ENCODE measurements around the gene GOLGA1. TPM values are rescaled to one million over a fixed set of nuclear protein-coding genes. Genes with fewer than 3 reads are reported as not detected.

The GOLGA1 gene
- total and polyA plus RNA-seq, 9 of the 15 experiments (the other 6 are each of a cell fraction or from before 2014, with no cell fraction given): 2.9 to 15.9 (median 8.5) TPM

GRCh38 chr9:124940894-124941678 is at the start of gene GOLGA1 (continued):
- peak in 2 of 3 experiments; percentile 48 to 76 for TF ChIP-seq YY1 (IDR thresholded peaks at IDR 0.05; ENCODE audit: borderline replicate concordance in 1 of 3, control insufficient read depth in 1 of 3, extremely low read depth in 1 of 3, insufficient read depth in 3 of 3, insufficient read length in 1 of 3, insufficient replicate concordance in 2 of 3, low read depth in 1 of 3, low read length in 2 of 3)
- no peak for TF ChIP-seq ZBTB26 (CRISPR knock-in tag; IDR thresholded peaks at IDR 0.05)
- no peak for TF ChIP-seq SAFB (IDR thresholded peaks at IDR 0.05; ENCODE audit: borderline replicate concordance, low read depth, low read length)
- TF ChIP-seq MEIS2 (IDR thresholded peaks at IDR 0.05; ENCODE audit: partially characterized antibody): peak; percentile 85
- TF ChIP-seq HMGXB4 (CRISPR knock-in tag; IDR thresholded peaks at IDR 0.05): no peak
- TF ChIP-seq UBTF (IDR thresholded peaks at IDR 0.05; ENCODE audit: borderline replicate concordance in 1 of 2, low read depth in 2 of 2, low read length in 2 of 2): peak in 1 of 2 experiments; percentile 38; a peak in 1 of 4 replicates
- TF ChIP-seq TAF7 (tag; IDR thresholded peaks at IDR 0.05): 0 out of 2 replicates have a peak, but pooled peaks have one; percentile 33
- TF ChIP-seq KDM4B (IDR thresholded peaks at IDR 0.05; ENCODE audit: borderline replicate concordance in 2 of 2, low read depth in 1 of 2): peak in 1 of 2 experiments; percentile 92; a peak in 2 of 4 replicates
- TF ChIP-seq E2F3 (CRISPR knock-in tag; IDR thresholded peaks at IDR 0.05): peak; percentile 68; the same call in 1 of the 2 replicates
- no peak for TF ChIP-seq SRSF9 (IDR thresholded peaks at IDR 0.05; ENCODE audit: borderline replicate concordance, low read depth, low read length)
- no peak for TF ChIP-seq ZBTB1 (CRISPR knock-in tag; IDR thresholded peaks at IDR 0.05; ENCODE audit: borderline replicate concordance, low read depth)
- no peak for TF ChIP-seq ATF2 (CRISPR knock-in tag; IDR thresholded peaks at IDR 0.05)
- no peak for TF ChIP-seq CBFB (CRISPR knock-in tag; IDR thresholded peaks at IDR 0.05)
- no peak for TF ChIP-seq ZNF518B (CRISPR knock-in tag; IDR thresholded peaks at IDR 0.05)
